Body of pancreas (tissue), 4 donors: ENCODE data around the gene EIF2S3.

Source experiments
- CTCF ChIP-seq, 7 experiments: fragments of 450-650 bp in 4 of 7; fragments of 200-600 bp in 3 of 7; sonication (generic) in 3 of 7; IDR thresholded peaks; one replicate each; pipeline ENCODE4 v1.5.1; 2016 to 2019; ENCODE audit warnings: antibody characterized with exemption in 7 of 7
- POLR2A ChIP-seq, 3 donors: fragments of 450-650 bp; IDR thresholded peaks; one replicate each; pipeline ENCODE4 v1.6.1; 2016; ENCODE audit warnings: antibody characterized with exemption in 3 of 3, mild to moderate bottlenecking in 2 of 3

GRCh38 chrX:24125028-24125612 is 70.4 kb downstream of the EIF2S3 start:
- TF ChIP-seq POLR2A (IDR thresholded peaks at IDR 0.05) (no peak), CTCF (IDR thresholded peaks at IDR 0.05) (no peak)
